AG04450 (cell line): ENCODE measurements around the gene SLC4A1. TPM values are rescaled to one million over a fixed set of nuclear protein-coding genes. Genes with fewer than 3 reads are reported as not detected.

ENCODE experiments used
- CTCF ChIA-PET: fragments of 300-600, 350-600 bp; formaldehyde crosslinking; extraction: SDS; loops from one replicate; lab custom pipeline; 2022; ENCODE audit warnings: antibody characterized with exemption, inconsistent platforms; lab: Charles Lee
- POLR2A ChIA-PET: fragments of 350-600 bp; formaldehyde crosslinking; extraction: SDS; loops from one replicate; lab custom pipeline; 2021; ENCODE audit warnings: antibody characterized with exemption, inconsistent platforms; lab: Yijun Ruan, JAX
- DNase-seq: peaks from one replicate; pipeline ENCODE4 v3.0.0-alpha.2; 2011; ENCODE audit warnings: low read depth, low spot score
- H3K27ac ChIP-seq: one replicate; pipeline ENCODE4 v1.5.1; 2012; ENCODE audit warnings: low read depth, low read length, control low read depth
- H3K27me3 ChIP-seq: one replicate; pipeline ENCODE4 v1.6.0; 2012; ENCODE audit warnings: low read length; ENCODE audit not compliant: control insufficient read depth, insufficient read depth
- H3K4me3 ChIP-seq: 2 replicates; pipeline ENCODE4 v1.5.1; 2011; ENCODE audit warnings: mild to moderate bottlenecking, low read depth, low read length, control low read depth
- H3K9me3 ChIP-seq: 2 replicates; pipeline ENCODE4 v1.5.1; 2012; ENCODE audit warnings: low read length; ENCODE audit not compliant: control insufficient read depth, insufficient read depth
- CTCF ChIP-seq: IDR thresholded peaks from 2 replicates; pipeline ENCODE4 v1.5.1; 2011; ENCODE audit warnings: low read depth, low read length, control low read depth, inconsistent platforms
- polyA plus RNA-seq: library from polyadenylated mRNA; depleted of rRNA; stranded (reverse); fragments of >200 nt; gene quantifications from 2 replicates; pipeline ENCODE4 v1.2.3, GENCODE V29; 2011

SLC4A1 gene
- polyA plus RNA-seq, 1 experiment = not detected

- peaks cover 9% of the 10 kb centered on the region for H3K27me3 ChIP-seq
- no peak for DNase-seq
- ChIA-PET POLR2A (no interaction called here), CTCF (no interaction called here)
- H3K27ac ChIP-seq = no peak overlapping the region
- H3K9me3 ChIP-seq = no peaks in the 10 kb centered on the region
- no peak overlapping the region for H3K4me3 ChIP-seq
- TF ChIP-seq CTCF = no peak
Measured at GRCh38 chr17:44235583-44235936, 32.4 kb downstream of the SLC4A1 start.

- TF ChIP-seq CTCF = no peak
- Histone ChIP-seq H3K27me3 (peaks cover 7% of the 10 kb centered on the region), H3K4me3 (no peak overlapping the region), H3K9me3 (no peaks in the 10 kb centered on the region), H3K27ac (no peak overlapping the region)
- CTCF ChIA-PET = no interaction called here
- POLR2A ChIA-PET = no interaction called here
- DNase-seq = no peak
Measured at GRCh38 chr17:44233582-44233981, 34.4 kb downstream of the SLC4A1 start.

- H3K9me3 ChIP-seq = no peaks in the 10 kb centered on the region
- ChIA-PET CTCF (interaction anchor here (0.6 kb wide), 1 partner anchor 107 kb away, joined by 4 read pairs; no protein-coding TSS in a partner anchor), POLR2A (no interaction called here)
- DNase-seq = no peak
- no peak overlapping the region for H3K4me3 ChIP-seq
- H3K27me3 ChIP-seq = peaks cover 7% of the 10 kb centered on the region
- H3K27ac ChIP-seq = no peak overlapping the region
- TF ChIP-seq CTCF = no peak
Measured at GRCh38 chr17:44232061-44232460, 35.9 kb downstream of the SLC4A1 start.

- ChIA-PET CTCF (no interaction called here), POLR2A (no interaction called here)
- H3K4me3 ChIP-seq = no peak overlapping the region
- H3K9me3 ChIP-seq = no peaks in the 10 kb centered on the region
- no peak for DNase-seq
- H3K27ac ChIP-seq = no peak overlapping the region
- peaks cover 7% of the 10 kb centered on the region for H3K27me3 ChIP-seq
- TF ChIP-seq CTCF = no peak
Measured at GRCh38 chr17:44230140-44230539, 37.8 kb downstream of the SLC4A1 start.

- Histone ChIP-seq H3K9me3 (no peaks in the 10 kb centered on the region), H3K27ac (no peak overlapping the region), H3K4me3 (no peak overlapping the region), H3K27me3 (peaks cover 7% of the 10 kb centered on the region)
- TF ChIP-seq CTCF = no peak
- DNase-seq = no peak
- POLR2A ChIA-PET = interaction anchor here (0.8 kb wide), 1 partner anchor 43 kb away, joined by 3 read pairs; the partner anchor contains the start of gene TMUB2
- CTCF ChIA-PET = interaction anchor here (0.5 kb wide), 1 partner anchor 182 kb away, joined by 3 read pairs; no protein-coding TSS in a partner anchor
Measured at GRCh38 chr17:44229090-44229489, 38.8 kb downstream of the SLC4A1 start.
